HepG2 (cell line): ENCODE results near the gene ELMOD3. TPM values are rescaled to one million over a fixed set of nuclear protein-coding genes. Genes with fewer than 3 reads are reported as not detected.

Experiments
- ATAC-seq: fragments of 200-7000 bp; cut with Tn5 transposase; 3 replicates; pipeline ENCODE4 v1.9.1; 2020; ENCODE audit warnings: mild to moderate bottlenecking, moderate library complexity
- BruUV-seq: library from RNA; stranded (reverse); fragments of 400-500 nt; replicated peaks from 2 replicates; lab custom pipeline; 2021; lab: Mats Ljungman, UMichigan
- CTCF ChIA-PET: fragments of 300-600 bp; formaldehyde crosslinking; extraction: SDS; loops from one replicate; lab custom pipeline; 2021; ENCODE audit warnings: low total read pairs, inconsistent platforms, low intra/inter-chr PET ratio; lab: Yijun Ruan, JAX
- POLR2A ChIA-PET: fragments of 350-600 bp; sonication (Branson Sonifier 250); formaldehyde crosslinking; loops from one replicate; lab custom pipeline; 2020; ENCODE audit warnings: antibody characterized with exemption, inconsistent platforms; lab: Yijun Ruan, JAX
- DNase-seq: peaks from one replicate; pipeline ENCODE4 v3.0.0-alpha.2; 2015; ENCODE audit warnings: low spot score
- FAIRE-seq: peaks from 3 replicates; lab custom pipeline; 2011; peaks lifted over from hg19 to GRCh38; lab: Jason Lieb, UNC
- H2AFZ ChIP-seq: one replicate; pipeline ENCODE4 v1.6.1; 2011; ENCODE audit warnings: low read length, inconsistent platforms
- H3K27ac ChIP-seq: fragments of 300-600 bp; 3 replicates; pipeline ENCODE4 v1.8.0; 2011; ENCODE audit warnings: mixed run types, mild to moderate bottlenecking, mixed read lengths, low read length, inconsistent platforms; ENCODE audit not compliant: insufficient read depth; ENCODE audit errors: extremely low read length
- H3K27me3 ChIP-seq, 2 experiments: fragments of 200-600 bp in 1 of 2; 2 replicates in 1 of 2; 3 replicates in 1 of 2; pipeline versions ENCODE4 v1.6.0 to v1.8.0; 2011; ENCODE audit warnings: low read length in 2 of 2, mild to moderate bottlenecking in 2 of 2, moderate library complexity in 2 of 2, inconsistent platforms in 1 of 2; ENCODE audit not compliant: insufficient read depth in 2 of 2, control insufficient read depth in 1 of 2
- H3K36me3 ChIP-seq, 2 experiments: fragments of 200-600 bp in 1 of 2; replicated peaks in 1 of 2; 2 replicates in 1 of 2; 3 replicates in 1 of 2; pipeline versions ENCODE4 v1.5.1 to v1.8.0; 2011; ENCODE audit warnings: low read length in 2 of 2, inconsistent platforms in 1 of 2; ENCODE audit not compliant: insufficient read depth in 2 of 2, control insufficient read depth in 1 of 2
- H3K4me1 ChIP-seq: 2 replicates; pipeline ENCODE4 v1.5.1; 2012; ENCODE audit warnings: low read length, inconsistent platforms; ENCODE audit not compliant: insufficient read depth
- H3K4me2 ChIP-seq: 2 replicates; pipeline ENCODE4 v1.6.0; 2011; ENCODE audit warnings: low read depth, low read length, inconsistent platforms
- H3K4me3 ChIP-seq, 3 experiments: fragments of 200-600 bp in 1 of 3; sonication (generic), shearing (Covaris generic) in 1 of 3; replicated peaks in 1 of 3; 2 replicates each; pipeline ENCODE4 v1.5.1; 2011 to 2016; ENCODE audit warnings: low read length in 3 of 3, inconsistent platforms in 2 of 3, low read depth in 2 of 3, mild to moderate bottlenecking in 2 of 3, control low read depth in 1 of 3, mixed read lengths in 1 of 3; ENCODE audit not compliant: insufficient read depth in 1 of 3
- H3K79me2 ChIP-seq: one replicate; pipeline ENCODE4 v1.6.1; 2011; ENCODE audit warnings: low read length, inconsistent platforms; ENCODE audit not compliant: insufficient read depth
- H3K9ac ChIP-seq: 2 replicates; pipeline ENCODE4 v1.6.0; 2011; ENCODE audit warnings: mild to moderate bottlenecking, low read depth, low read length, inconsistent platforms; ENCODE audit not compliant: insufficient read depth
- H3K9me3 ChIP-seq: 2 replicates; pipeline ENCODE4 v1.5.1; 2012; ENCODE audit warnings: mild to moderate bottlenecking, low read length
- H4K20me1 ChIP-seq: 2 replicates; pipeline ENCODE4 v1.6.0; 2011; ENCODE audit warnings: inconsistent platforms, mild to moderate bottlenecking, low read length, moderate library complexity; ENCODE audit not compliant: insufficient read depth
- ATRX ChIP-seq: sonication (generic); formaldehyde crosslinking; IDR thresholded peaks from 2 replicates; pipeline ENCODE4 v1.4.0; 2020; ENCODE audit warnings: missing genetic modification reagents, borderline replicate concordance
- DPF2 ChIP-seq: sonication (generic); formaldehyde crosslinking; IDR thresholded peaks from 2 replicates; pipeline ENCODE4 v1.4.0; 2020; ENCODE audit warnings: mild to moderate bottlenecking, low read depth, missing genetic modification reagents, borderline replicate concordance
- ELF4 ChIP-seq: sonication (generic); formaldehyde crosslinking; IDR thresholded peaks from 2 replicates; pipeline ENCODE4 v1.5.0; 2020; ENCODE audit warnings: missing genetic modification reagents, mild to moderate bottlenecking, moderate library complexity, borderline replicate concordance
- NCOA1 ChIP-seq: sonication (generic); formaldehyde crosslinking; IDR thresholded peaks from 2 replicates; pipeline ENCODE4 v1.9.0; 2021; ENCODE audit warnings: missing genetic modification reagents
- PTBP1 ChIP-seq: fragments of 200-400 bp; formaldehyde crosslinking; IDR thresholded peaks from 2 replicates; pipeline ENCODE4 v1.6.1; 2018; ENCODE audit warnings: low read length, low read depth; ENCODE audit not compliant: poor library complexity, severe bottlenecking
- RXRA ChIP-seq: sonication (generic); formaldehyde crosslinking; IDR thresholded peaks from 2 replicates; pipeline ENCODE4 v1.5.1; 2020; ENCODE audit warnings: missing genetic modification reagents
- SMAD3 ChIP-seq: sonication (generic); formaldehyde crosslinking; IDR thresholded peaks from 2 replicates; pipeline ENCODE4 v1.4.0; 2020; ENCODE audit warnings: missing genetic modification reagents
- SOX5 ChIP-seq: IDR thresholded peaks from 2 replicates; pipeline ENCODE4 v1.6.1; 2016; ENCODE audit warnings: borderline replicate concordance
- SPEN ChIP-seq: sonication (generic); formaldehyde crosslinking; IDR thresholded peaks from 2 replicates; pipeline ENCODE4 v1.5.1; 2020; ENCODE audit warnings: low read depth, mild to moderate bottlenecking, missing genetic modification reagents
- THYN1 ChIP-seq: sonication (generic); formaldehyde crosslinking; IDR thresholded peaks from 2 replicates; pipeline ENCODE4 v1.8.1; 2023; ENCODE audit warnings: low read depth, mild to moderate bottlenecking, moderate library complexity, missing genetic modification reagents, borderline replicate concordance
- TSC22D2 ChIP-seq: sonication (generic); formaldehyde crosslinking; IDR thresholded peaks from 2 replicates; pipeline ENCODE4 v1.5.1; 2020; ENCODE audit warnings: missing genetic modification reagents, mild to moderate bottlenecking, borderline replicate concordance
- ZFP82 ChIP-seq: sonication (generic); formaldehyde crosslinking; IDR thresholded peaks from 2 replicates; pipeline ENCODE4 v1.5.1; 2020; ENCODE audit warnings: mild to moderate bottlenecking, missing genetic modification reagents, borderline replicate concordance
- ZMAT3 ChIP-seq: sonication (generic); formaldehyde crosslinking; conservative IDR thresholded peaks from 2 replicates; pipeline ENCODE4 v1.7.0; 2021; ENCODE audit warnings: missing genetic modification reagents
- ZNF10 ChIP-seq: sonication (generic); formaldehyde crosslinking; IDR thresholded peaks from 2 replicates; pipeline ENCODE4 v1.4.0; 2020; ENCODE audit warnings: mild to moderate bottlenecking, low read depth, missing genetic modification reagents, borderline replicate concordance
- ZNF225 ChIP-seq: sonication (generic); formaldehyde crosslinking; IDR thresholded peaks from 2 replicates; pipeline ENCODE4 v1.4.0; 2020; ENCODE audit warnings: mild to moderate bottlenecking, missing genetic modification reagents
- ZNF354B ChIP-seq: sonication (generic); formaldehyde crosslinking; IDR thresholded peaks from 2 replicates; pipeline ENCODE4 v1.8.0; 2022; ENCODE audit warnings: mild to moderate bottlenecking, missing genetic modification reagents
- ZNF431 ChIP-seq: sonication (generic); formaldehyde crosslinking; IDR thresholded peaks from 2 replicates; pipeline ENCODE4 v1.9.0; 2022; ENCODE audit warnings: missing genetic modification reagents, low read depth, mild to moderate bottlenecking, borderline replicate concordance
- whole genome bisulfite sequencing: methylation state at CpG from one replicate; pipeline ENCODE4 v1.1.6; 2017; ENCODE audit warnings: low lambda C conversion rate; 5-methylcytosine and 5-hydroxymethylcytosine counted together
- in situ Hi-C: cut with HindIII; loops from 2 replicates; pipeline ENCODE4 v1.10.0; 2017; ENCODE audit warnings: low pct_unique_long_range_greater_than_20kb; ENCODE audit not compliant: extremely low pct_ligation_motif_present
- intact Hi-C: fragments of 100-400 bp; cut with micrococcal nuclease; formaldehyde crosslinking; loops from one replicate; pipeline ENCODE4 v1.10.0; 2022; ENCODE audit not compliant: unreplicated experiment
- polyA plus RNA-seq, 8 experiments: library from polyadenylated mRNA; depleted of rRNA in 3 of 8; stranded (reverse) in 7 of 8; unstranded in 1 of 8; fragments of >200 nt; fragmentation: Illumina TruSeq in 4 of 8; extraction: Trizol in 4 of 8; gene quantifications; 2 replicates each; pipeline versions ENCODE4 v1.2.1 to v1.2.3, GENCODE V29; 2011 to 2016; ENCODE audit warnings: low read depth in 4 of 8, missing spikeins in 1 of 8, mixed read lengths in 1 of 8; ENCODE audit not compliant: insufficient read depth in 1 of 8
- total RNA-seq, 5 experiments: library from RNA; depleted of rRNA; stranded (reverse); fragments of >200 nt; fragmentation: Illumina TruSeq; extraction: Trizol; gene quantifications; 2 replicates each; pipeline ENCODE4 v1.2.3, GENCODE V29; 2016; ENCODE audit warnings: low read depth in 1 of 5
- TF ChIP-seq, protein P1 (sequence below): sonication (generic); formaldehyde crosslinking; IDR thresholded peaks from 2 replicates; pipeline ENCODE4 v1.4.0; 2020; ENCODE audit warnings: missing genetic modification reagents, mild to moderate bottlenecking, borderline replicate concordance
- TF ChIP-seq, protein P2 (sequence below): sonication (generic); formaldehyde crosslinking; IDR thresholded peaks from 2 replicates; pipeline ENCODE4 v1.5.0; 2020; ENCODE audit warnings: missing genetic modification reagents

Gene ELMOD3
- total and polyA plus RNA-seq, 2 of the 13 experiments (the other 11 are each of a cell fraction or from before 2014, with no cell fraction given), result 13.3 to 19.5 TPM

DNA sequence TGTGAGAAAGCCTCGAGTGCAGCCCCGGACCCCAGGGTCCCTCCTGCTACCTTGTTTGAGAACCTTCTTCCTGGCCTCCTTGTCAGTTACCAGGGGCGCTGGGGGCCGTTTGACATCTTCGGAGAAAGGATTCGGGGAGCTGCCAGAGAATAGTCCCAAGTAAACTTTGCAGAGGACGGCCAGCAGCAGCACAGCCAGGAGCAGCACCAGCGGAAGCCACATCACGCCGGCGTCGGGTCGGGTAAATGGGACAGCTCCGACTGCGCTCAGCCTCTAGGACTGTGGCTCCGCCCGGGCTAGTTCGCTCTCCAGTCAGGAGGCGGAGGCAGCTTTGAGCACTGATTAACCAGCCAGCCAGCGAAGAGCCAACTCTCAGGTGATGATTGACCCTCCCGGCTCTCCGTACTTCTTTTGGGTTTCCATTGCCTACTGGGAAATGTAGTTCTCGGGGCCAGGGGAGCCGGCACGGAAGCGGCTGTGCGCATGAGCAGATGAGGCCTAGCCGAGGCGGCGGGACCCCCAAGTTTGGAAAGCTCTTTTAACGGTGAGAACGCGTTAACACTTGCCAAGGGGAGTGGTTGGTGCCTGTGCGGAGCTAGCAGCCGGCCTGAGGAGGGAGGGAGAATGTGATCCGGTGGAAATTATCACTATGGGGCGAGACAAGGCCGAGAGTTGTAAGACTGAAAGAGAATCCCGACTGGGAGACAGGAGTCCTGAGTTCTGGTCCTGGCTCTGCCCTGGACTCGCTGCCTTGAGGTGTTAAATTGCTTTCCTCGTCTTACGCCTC, at the start of gene ELMOD3, which contains the start of gene RETSAT (continued):
- TF ChIP-seq ZNF225, result no peak
- TF ChIP-seq TSC22D2, result peak; percentile 87; the same call in 1 of the 2 replicates
- TF ChIP-seq, protein P1, sequence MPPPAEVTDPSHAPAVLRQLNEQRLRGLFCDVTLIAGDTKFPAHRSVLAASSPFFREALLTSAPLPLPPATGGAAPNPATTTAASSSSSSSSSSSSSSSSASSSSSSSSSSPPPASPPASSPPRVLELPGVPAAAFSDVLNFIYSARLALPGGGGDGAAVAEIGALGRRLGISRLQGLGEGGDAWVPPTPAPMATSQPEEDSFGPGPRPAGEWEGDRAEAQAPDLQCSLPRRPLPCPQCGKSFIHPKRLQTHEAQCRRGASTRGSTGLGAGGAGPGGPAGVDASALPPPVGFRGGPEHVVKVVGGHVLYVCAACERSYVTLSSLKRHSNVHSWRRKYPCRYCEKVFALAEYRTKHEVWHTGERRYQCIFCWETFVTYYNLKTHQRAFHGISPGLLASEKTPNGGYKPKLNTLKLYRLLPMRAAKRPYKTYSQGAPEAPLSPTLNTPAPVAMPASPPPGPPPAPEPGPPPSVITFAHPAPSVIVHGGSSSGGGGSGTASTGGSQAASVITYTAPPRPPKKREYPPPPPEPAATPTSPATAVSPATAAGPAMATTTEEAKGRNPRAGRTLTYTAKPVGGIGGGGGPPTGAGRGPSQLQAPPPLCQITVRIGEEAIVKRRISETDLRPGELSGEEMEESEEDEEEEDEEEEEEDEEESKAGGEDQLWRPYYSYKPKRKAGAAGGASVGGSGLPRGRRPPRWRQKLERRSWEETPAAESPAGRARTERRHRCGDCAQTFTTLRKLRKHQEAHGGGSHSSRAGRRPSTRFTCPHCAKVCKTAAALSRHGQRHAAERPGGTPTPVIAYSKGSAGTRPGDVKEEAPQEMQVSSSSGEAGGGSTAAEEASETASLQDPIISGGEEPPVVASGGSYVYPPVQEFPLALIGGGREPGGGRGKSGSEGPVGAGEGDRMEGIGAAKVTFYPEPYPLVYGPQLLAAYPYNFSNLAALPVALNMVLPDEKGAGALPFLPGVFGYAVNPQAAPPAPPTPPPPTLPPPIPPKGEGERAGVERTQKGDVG (CRISPR knock-in tag), result peak; percentile 94
- peak; percentile 74; the same call in 1 of the 2 replicates for TF ChIP-seq SOX5 (CRISPR knock-in tag)
- no peak for TF ChIP-seq ZNF10 (CRISPR knock-in tag)
- TF ChIP-seq RXRA (CRISPR knock-in tag), result peak; percentile 70
- peak; percentile 29; the same call in 1 of the 2 replicates for TF ChIP-seq ZFP82 (CRISPR knock-in tag)

DNA sequence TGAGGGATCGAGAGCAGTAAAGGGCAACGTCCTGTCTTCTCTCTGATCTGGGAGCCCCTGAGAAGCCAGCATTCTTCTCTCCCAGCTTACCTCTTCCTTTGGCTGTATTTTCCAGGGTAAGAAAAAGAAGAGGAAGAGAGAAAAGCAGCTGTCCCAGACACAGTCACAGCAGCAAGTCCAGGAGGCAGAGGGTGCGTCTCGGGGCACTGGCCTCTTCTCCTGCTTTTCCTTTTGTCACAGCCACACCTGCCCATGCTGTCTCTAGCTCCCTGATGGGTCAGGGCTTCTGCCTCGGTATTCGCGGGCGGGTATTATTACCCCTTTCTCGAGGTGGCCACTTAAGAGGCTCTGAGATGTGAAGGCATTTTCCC, 47.1 kb upstream of the ELMOD3 start:
- intact Hi-C loops, result loop anchor here (10.0 kb wide), 1 partner anchor 383 kb away; no protein-coding TSS in a partner anchor
- TSS peak; percentile 98 for BruUV-seq
- Histone ChIP-seq H2AFZ (no peak overlapping the region), H3K4me2 (peak overlapping the region; percentile 96), H3K36me3 (no peaks in the 10 kb centered on the region), H3K4me1 (peaks cover 87% of the 10 kb centered on the region), H3K4me3 (peak overlapping the region; percentile 44 to 67 (median 44)), H3K27ac (peak overlapping the region; percentile 87), H4K20me1 (no peaks in the 10 kb centered on the region), H3K9me3 (no peaks in the 10 kb centered on the region), H3K27me3 (0 out of 5 replicates have a peak, but pooled peaks cover 0 to under 1% of the 10 kb centered on the region in 2 experiments), H3K9ac (peak overlapping the region; percentile 76), H3K79me2 (no peaks in the 10 kb centered on the region)
- POLR2A ChIA-PET, result interaction anchor here (0.9 to 2.9 kb wide), 15 partner anchors 12 to 332 kb away, joined by 3 to 33 read pairs (median 4); partner anchors contain the start of genes ELMOD3, RETSAT, RNF181 and SH2D6
- no peak for DNase-seq
- no peak for FAIRE-seq
- ATAC-seq, result peak; percentile 3
- in situ Hi-C loops, result no loop called here
- CTCF ChIA-PET, result no interaction called here
- WGBS, result 32% methylated on average over 9 of the region's 9 CpGs
- TF ChIP-seq THYN1 (CRISPR knock-in tag), result no peak
- 0 out of 2 replicates have a peak, but pooled peaks have one; percentile 4 for TF ChIP-seq SPEN (CRISPR knock-in tag)
- TF ChIP-seq ZNF431 (CRISPR knock-in tag), result no peak
- TF ChIP-seq ELF4, result 0 out of 2 replicates have a peak, but pooled peaks have one; percentile 15
- 0 out of 2 replicates have a peak, but pooled peaks have one; percentile 1 for TF ChIP-seq ZMAT3 (CRISPR knock-in tag)
- TF ChIP-seq PTBP1, result no peak
- 0 out of 2 replicates have a peak, but pooled peaks have one; percentile 18 for TF ChIP-seq ATRX
- no peak for TF ChIP-seq NCOA1
- TF ChIP-seq ZNF354B (CRISPR knock-in tag), result 0 out of 2 replicates have a peak, but pooled peaks have one; percentile 71
- TF ChIP-seq SMAD3 (CRISPR knock-in tag), result no peak
- TF ChIP-seq DPF2 (CRISPR knock-in tag), result no peak
- TF ChIP-seq, protein P2, sequence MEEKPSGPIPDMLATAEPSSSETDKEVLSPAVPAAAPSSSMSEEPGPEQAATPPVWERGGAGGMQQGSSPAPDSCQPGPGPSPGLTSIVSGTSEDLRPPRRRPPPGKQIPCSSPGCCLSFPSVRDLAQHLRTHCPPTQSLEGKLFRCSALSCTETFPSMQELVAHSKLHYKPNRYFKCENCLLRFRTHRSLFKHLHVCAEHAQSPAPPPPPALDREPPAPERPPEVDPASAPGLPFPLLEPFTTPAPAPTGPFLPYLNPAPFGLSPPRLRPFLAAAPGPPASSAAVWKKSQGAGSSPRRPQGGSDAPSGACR (CRISPR knock-in tag), result 0 out of 2 replicates have a peak, but pooled peaks have one; percentile 7
